Activated naive CD8-positive, alpha-beta T cell treated with anti-CD3 and anti-CD28 coated beads, Interleukin-2, amount 50 U/mL, for 16 hours (primary cell): Measurements from ENCODE around the gene CORT.
"Not testable (repeated sequence)": the region's sequence is repeated elsewhere in the genome, so short reads cannot be mapped to it uniquely, and the experiment has no call there.

ENCODE experiments used
- DNase-seq: peaks from one replicate; pipeline ENCODE4 v3.0.0-alpha.2; 2020; ENCODE audit warnings: low read depth, low spot score

Gene CORT, protein sequence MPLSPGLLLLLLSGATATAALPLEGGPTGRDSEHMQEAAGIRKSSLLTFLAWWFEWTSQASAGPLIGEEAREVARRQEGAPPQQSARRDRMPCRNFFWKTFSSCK

DNA sequence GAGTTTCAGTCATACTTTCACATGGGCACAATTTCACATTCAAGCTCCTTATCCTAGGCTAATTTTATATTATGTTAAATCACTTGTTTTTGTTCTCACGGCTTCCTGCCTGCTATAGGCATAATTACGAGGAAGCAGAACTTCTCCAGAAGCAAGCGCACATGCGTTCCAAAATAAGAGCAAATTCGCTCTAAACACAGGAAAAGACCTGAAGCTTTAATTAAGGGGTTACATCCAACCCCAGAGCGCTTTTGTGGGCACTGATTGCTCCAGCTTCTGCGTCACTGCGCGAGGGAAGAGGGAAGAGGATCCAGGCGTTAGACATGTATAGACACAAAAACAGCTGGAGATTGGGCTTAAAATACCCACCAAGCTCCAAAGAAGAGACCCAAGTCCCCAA is at the start of gene CORT:
Gene CORT (plus strand): TSS at position 281 of the 400 bp plus-strand sequence. CDS start 193 bp downstream, outside the sequence.
- DNase-seq = no peak

DNA sequence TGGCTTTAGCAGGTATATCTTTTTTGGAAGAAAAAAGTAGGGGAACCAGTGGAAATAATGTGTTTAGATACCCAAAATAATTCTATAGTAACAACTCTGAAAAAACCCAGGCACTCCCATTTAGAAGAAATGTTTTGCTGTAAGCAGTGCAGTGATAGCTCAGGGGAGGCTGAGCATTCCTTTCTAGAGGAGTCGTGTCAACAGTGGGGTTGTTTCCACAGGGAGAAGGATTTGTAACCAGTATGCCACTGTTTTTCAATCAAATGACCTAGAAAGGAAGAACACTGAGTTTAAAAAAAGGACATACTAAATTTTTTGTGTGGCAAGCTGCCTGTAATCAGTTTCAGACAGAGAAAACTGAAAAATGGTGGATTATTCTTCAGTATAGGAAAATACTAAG is 48.5 kb upstream of the CORT start:
- no peak for DNase-seq

DNA sequence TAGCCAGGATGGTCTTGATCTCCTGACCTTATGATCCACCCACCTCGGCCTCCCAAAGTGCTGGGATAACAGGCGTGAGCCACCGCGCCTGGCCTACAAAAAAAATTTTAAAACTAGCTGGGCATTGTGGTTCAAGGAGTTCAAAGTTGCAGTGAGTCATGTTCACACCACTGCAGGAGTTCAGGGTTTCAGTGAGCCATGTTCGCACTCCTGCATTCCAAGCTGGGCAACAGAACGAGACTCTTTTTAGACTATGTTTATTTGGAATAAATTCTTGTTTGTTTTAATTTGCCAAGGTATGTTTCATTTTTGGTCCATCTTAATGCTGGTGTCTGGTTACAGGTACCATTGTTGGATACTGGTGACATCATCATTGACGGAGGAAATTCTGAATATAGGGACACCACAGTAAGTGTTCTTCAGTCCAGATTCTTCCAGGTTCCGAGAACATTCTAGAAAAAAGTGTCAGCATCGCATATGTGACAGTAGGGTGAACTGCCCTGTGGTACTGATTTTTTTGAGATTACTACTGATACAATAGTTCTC is 47.0 kb upstream of the CORT start:
- DNase-seq = no peak

DNA sequence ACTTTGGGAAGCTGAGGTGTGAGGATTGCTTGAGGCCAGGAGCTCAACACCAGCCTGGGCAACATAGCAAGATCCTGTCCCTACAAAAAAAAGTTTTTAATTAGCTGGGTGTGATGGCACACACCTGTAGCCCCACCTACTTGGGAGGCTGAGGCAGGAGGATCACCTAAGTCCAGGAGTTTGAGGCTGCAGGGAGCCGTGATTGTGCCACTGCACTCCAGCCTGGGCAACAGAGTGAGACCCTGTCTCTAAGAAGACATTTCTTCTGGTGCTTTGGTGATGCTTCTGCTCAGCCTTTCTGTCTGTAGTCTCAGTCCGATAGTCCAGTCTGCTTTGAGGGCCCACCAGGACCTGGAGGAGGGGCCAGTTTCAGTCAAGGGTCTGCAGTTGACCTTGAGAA is 42.6 kb upstream of the CORT start:
- DNase-seq = no peak

DNA sequence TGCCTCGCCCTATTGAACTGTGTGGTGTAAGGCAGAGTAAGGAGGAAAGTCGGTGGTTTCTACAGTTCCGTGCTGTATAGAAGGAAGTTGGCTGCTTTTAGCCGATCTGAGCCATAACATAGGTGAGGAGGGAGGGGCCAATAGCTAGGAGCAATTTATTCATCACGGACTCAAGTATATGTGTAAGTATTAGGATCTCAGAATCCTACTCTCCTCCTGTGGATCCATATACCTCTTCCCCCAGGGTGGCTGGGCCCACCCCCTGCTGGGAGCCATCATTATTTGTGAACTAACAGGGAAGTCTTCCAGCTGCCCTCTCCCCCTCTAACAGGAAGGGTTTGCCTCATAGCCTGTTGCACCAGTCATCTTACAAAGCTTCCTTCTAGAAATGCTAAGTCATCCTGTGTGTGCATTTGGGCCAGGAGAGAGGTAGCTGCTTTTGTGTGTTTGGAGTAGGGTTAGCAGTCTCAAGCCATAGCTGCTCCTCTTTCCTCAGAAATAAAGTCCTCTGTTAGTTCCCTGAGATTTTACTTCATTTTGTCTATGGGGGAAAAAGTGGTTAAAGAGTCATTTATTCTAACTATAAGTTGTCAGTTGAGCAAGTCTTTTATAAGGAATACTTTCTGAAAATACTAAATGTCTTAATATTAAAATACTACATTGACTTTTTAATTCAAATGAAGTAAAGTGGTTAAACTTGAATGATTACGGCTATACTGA is 34.5 kb upstream of the CORT start:
- no peak for DNase-seq

DNA sequence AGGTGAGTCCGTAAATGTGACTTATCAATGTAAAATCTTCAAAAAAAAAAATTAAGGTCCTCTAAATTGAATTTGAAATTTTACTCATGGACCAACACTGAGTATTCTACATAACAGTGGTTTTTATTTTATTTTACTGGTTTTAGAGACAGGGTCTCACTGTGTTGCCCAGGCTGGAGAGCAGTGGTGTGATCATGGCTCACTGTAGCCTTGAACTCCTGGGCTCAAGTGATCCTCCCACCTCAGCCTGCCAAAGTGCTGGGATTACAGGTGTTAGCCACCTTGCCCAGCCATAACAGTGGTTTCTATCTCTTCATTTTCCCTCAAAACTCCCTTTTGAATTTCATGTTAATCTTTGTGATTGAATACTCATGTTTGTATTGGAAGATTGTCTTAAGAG is 33.9 kb upstream of the CORT start:
- DNase-seq = not testable (repeated sequence)

DNA sequence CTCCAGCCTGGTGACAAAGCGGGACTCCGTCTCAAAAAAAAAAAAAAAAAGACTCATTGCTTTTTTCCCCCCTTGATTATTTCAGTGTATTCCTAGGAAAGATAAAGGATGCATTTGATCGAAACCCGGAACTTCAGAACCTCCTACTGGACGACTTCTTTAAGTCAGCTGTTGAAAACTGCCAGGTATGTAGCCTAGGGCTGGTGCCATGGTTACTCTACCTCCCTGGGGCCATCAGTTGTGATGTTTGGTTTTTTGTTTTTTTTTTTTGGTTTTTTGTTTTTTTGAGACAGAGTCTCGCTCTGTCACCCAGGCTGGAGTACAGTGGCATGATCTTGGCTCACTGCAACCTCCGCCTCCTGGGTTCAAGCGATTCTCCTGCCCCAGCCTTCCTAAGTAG is 31.1 kb upstream of the CORT start:
- not testable (repeated sequence) for DNase-seq

DNA sequence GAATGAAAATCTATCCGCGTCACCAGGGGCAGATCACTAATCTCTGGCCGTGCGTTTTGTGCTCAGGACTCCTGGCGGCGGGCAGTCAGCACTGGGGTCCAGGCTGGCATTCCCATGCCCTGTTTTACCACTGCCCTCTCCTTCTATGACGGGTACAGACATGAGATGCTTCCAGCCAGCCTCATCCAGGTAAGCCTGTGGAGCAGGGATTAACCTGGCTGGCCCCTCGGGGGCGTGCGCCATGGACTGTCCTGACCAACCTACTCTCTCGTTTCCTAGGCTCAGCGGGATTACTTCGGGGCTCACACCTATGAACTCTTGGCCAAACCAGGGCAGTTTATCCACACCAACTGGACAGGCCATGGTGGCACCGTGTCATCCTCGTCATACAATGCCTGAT is 30.5 kb upstream of the CORT start:
- DNase-seq = no peak

DNA sequence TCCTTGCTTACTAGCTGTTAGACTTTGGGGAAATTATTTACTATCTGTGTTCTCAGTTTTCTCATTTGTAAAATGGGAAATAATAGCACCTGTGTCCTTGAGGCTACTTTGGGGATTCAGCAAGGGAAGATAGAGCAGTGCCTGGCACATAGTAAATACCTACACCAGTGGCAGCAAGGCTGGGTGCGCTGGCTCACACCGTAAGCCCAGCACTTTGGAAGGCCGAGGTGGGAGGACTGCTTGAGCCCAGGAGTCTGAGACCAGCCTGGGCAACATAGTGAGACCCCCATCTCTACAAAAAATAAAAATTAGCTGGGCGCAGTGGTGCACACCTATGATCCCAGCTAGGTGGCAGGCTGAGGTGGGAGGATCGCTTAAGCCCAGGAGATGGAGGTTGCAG is 28.2 kb upstream of the CORT start:
- no peak for DNase-seq

DNA sequence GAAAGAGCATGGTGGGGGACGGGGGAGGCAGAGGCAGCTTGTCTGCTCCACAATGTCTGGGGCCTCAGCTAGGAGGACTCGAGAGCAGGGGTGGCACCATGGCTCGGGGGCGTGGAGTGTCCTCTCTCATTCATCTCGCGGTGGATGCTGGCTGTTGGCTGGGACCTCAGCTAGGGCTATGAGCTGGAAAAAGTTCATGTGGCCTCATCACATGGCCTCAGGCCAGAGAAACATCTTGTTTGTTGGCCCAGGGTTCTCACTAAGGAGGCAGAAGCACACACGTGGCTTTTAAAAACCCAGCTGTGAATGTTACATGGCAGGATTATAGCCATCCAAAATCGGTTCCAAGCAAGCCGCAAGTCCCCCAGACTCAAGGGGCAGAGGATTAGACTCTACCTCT is 25.8 kb upstream of the CORT start:
- no peak for DNase-seq

DNA sequence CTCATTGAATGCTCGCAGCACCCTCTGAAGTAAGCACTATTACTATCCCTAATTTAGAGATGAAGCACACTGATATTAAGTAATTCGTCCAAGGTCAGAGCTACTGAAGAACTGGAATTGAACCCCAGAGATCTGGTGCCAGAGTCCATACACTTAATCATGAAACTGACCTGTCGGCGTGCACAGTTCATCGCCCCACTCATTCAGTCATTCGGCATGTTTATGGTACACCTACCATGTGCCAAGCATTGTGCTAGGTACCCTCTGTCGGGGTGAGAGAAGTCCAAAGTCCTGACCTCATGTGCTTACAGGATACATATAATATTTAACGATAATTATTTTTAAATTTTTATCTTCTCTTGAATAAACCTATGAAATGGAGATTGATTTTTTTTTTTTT is 25.2 kb upstream of the CORT start:
- DNase-seq = no peak

DNA sequence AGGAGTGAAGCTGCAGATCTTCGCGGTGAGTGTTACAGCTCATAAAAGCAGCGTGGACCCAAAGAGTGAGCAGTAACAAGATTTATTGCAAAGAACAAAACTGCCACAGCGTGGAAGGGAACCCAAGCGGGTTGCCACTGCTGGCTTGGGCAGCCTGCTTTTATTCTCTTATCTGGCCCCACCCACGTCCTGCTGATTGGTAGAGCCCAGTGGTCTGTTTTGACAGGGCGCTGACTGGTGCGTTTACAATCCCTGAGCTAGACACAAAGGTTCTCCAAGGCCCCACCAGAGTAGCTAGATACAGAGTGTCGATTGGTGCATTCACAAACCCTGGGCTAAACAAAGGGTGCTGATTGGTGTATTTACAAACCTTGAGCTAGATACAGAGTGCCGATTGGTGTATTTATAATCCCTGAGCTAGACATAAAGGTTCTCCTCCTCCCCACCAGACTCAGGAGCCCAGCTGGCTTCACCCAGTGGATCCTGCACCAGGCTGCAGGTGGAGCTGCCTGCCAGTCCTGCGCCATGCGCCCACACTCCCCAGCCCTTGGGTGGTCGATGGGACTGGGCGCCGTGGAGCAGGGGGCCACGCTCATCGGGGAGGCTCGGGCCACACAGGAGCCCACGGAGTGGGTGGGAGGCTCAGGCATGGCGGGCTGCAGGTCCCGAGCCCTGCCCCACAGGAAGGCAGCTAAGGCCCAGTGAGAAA is 23.9 kb upstream of the CORT start:
- DNase-seq = not testable (repeated sequence)

DNA sequence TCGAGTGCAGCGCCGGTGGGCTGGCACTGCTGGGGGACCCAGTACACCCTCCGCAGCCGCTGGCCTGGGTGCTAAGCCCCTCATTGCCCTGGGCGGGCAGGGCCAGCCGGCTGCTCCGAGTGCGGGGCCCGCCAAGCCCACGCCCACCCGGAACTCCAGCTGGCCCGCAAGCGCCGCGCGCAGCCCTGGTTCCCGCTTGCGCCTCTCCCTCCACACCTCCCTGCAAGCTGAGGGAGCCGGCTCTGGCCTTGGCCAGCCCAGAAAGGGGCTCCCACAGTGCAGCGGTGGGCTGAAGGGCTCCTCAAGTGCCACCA is 23.3 kb upstream of the CORT start:
- not testable (repeated sequence) for DNase-seq

DNA sequence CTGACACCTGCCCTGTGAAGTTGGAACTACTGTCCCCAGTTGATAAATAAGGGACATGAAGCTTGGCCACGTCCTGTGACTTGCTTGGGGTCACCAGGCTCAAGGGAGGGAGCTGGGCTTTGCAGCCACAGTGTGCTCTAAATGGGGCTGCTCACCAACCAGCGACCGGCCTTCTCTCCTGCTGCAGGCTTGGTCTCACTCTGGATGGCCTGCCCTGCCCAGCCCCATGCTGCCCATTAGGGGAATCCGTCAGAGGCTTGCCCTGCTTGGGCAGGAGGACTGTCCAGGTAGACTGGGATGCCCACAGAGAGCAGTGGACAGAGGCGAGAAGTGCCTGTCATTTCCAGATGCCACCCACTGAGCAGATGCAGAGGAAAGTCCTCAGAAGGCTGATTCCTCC is 20.8 kb upstream of the CORT start:
- no peak for DNase-seq

DNA sequence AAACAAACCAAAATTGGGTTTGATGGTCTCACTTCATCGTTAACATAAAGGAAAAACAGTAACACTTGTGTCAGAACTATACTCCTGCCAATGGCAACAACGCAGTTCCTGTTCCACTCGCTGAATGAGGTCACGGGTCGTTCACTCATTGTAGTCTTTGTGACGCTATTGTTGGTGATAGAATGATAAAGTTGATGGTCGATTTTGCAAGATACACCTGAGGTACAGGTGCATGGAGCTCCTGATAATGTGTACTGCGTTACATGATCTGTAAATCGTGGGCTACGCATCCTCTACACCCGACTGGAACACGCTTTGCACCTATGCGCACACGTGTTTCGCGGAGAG is 20.0 kb upstream of the CORT start:
- DNase-seq = no peak

DNA sequence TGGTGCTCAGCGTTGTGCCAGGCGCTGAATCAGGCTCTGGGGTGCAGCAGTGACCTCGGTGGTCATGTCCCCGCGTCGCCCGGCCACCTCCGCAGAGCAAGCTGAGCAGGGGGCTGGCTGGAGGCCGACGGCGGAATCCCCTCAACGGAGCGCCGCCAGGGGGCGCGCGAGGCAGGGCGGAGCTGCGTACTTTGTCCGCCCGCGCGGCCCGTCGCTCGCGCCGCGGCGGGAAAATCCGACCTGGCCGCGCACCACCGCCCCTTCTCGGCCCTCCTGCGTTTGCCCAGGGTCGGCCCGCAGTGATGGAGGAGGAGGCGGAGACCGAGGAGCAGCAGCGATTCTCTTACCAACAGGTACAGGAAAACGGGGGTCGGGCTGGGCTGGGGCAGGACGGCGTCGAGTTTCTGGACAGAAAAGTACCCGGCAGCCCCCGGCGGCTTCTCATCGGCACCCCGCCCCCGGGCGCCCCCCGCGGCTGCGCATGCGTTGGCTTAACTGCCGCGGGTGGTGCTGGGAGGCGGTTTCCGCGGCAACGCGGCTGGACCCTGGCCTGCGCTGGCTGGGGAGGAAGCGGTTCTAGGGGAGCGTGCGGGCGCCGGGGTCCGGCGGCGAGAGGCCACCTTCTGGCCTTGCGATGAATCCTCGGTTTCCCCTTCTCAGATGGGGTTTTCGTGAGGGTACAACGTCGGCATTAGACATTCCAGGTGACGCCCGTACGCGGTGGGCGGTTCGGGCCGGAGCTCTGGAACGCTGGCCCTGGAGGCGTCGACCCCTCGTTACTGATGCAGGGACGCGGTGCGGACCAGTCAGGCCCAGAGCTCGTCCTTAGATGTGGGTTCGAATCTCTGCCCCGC is 19.4 kb upstream of the CORT start, which contains the start of gene CENPS:
Gene CENPS (plus strand): TSS at position 218 of the 854 bp plus-strand sequence. CDS start 85 bp downstream, at position 303.
- peak; percentile 79 for DNase-seq

DNA sequence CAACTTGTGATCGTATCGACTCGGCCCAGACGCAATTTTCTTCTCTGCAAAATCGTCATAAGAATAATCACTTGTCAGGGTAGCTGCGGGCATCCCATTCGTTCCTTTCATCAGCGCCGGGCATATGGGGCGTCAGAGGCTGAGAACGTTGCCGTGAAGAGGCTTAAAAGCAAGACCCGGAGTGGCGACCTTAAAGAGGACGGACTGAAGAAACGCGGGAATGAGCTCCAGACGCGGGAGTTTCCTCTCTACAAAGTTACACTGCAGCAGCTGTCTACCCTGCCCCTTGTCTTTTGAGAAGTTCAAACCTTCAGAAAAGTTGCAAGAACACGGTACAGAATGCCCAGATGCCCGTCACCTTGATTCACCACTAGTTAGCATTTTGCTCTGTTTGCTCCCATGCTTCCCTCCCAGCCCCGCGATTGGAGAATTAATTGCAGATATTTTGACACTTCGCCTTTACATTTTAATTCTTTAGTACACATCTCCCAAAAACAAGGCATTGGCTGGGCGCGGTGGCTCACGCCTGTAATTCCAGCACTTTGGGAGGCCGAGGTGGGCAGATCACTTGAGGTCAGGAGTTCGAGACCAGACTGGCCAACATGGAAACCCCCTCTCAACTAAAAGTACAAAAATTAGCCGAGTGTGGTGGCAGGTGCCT is 18.6 kb upstream of the CORT start:
- no peak for DNase-seq

DNA sequence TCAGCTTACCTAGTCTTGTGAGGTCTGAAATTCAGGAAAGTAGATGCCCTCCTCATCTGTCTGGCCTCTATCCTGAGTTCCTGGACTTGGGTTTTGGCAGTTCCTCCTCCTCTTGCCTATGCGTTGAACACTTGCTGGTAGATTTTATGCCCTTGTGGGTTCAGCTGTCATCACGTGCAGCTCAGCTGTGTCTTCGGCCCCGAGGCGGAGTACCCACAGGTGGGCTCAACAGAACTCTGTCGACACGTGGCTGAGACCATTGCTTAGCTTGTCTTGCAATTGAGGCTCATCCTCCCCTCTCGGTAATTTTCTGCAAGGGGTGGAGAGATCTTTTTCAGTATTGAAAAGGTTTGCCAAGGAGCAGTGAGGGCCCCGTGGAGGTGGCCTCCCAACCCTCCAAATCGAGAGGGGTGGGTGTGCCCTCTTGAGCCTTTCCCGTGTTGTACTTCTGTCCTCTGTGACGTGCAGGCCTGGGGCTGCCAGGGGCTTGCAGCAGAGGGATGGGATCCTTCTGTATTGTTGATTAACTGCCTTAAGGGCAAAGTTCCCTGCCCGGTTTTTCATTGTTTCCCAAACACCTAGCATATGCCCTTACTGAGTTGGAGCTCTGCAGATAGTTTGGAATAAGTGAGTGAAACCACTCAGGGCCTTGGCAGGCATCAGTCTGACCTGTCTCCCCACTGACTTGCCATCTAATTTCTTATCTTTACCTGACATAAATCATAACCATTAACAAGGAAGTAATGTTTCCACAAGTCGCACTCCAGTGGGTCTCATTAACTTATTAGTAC is 16.7 kb upstream of the CORT start:
- DNase-seq = no peak

DNA sequence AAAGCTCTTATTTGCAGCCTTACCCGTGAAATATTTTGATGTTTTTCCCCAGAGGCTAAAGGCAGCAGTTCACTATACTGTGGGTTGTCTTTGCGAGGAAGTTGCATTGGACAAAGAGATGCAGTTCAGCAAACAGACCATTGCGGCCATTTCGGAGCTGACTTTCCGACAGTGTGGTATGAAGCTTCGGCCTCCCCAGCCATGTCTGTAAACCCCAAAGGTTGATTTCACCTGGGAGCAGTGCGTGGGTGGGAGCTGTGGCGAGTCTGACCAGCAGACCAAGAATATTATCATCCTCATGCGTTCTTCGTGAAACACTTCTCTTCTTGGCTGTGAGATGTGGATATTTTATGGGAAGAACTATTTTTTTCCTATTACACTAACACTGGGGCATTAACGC is 16.0 kb upstream of the CORT start:
- DNase-seq = no peak

DNA sequence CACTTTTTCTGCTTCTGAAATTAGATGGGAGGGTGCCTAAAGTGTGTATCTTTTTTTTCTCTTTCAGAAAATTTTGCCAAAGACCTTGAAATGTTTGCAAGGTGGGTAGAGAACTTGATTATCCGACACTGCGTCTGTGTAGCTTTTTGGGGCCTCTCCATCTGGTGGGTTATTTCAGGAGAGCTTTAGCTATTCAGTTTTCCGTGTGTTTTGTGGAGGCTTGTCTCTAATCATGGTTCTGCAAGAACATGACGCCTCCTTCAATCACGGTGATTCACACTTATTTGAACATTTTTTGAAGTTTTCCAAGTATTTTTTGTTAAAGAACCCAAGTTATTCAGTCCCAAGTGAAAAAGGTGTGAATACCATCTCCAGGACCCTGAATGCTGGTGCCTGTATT is 15.2 kb upstream of the CORT start:
- DNase-seq = no peak

DNA sequence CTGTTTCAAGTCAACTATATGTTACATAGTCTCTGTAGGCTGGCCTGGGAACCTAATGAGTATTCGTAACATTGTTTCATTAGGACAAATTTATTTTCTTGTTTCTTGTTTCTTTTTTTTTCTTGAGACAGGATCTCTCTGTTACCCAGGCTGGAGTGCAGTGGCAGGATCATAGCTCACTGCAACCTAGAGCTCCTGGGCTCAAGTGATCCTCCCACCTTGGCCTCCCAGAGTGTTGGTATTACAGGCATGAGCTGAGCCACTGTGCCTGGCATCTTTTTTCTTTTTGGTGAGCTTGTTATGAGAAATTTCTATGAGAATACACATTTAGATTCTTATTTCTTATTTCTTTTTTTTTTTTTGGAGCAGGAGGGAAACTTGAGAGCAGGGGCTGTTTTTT is 12.8 kb upstream of the CORT start:
- no peak for DNase-seq
